Aorta (tissue), 5 donors: ENCODE data around the gene SHQ1. TPM values are rescaled to one million over a fixed set of nuclear protein-coding genes. Genes with fewer than 3 reads are reported as not detected.

Source experiments
- ATAC-seq: fragments of 200-7000 bp; cut with Tn5 transposase; one replicate; pipeline ENCODE4 v1.9.1; 2022; ENCODE audit warnings: moderate library complexity; ENCODE audit not compliant: low FRiP score
- DNase-seq, 2 donors: peaks; one replicate each; pipeline ENCODE4 v3.0.0-alpha.2; 2020
- H3K27ac ChIP-seq, 2 donors: one replicate each; pipeline ENCODE4 v1.5.1; 2013; ENCODE audit warnings: low read length in 2 of 2, mild to moderate bottlenecking in 2 of 2, moderate library complexity in 2 of 2, control low read depth in 1 of 2, inconsistent platforms in 1 of 2, low read depth in 1 of 2
- H3K27me3 ChIP-seq, 2 donors: one replicate each; pipeline ENCODE4 v1.6.1; 2013; ENCODE audit warnings: control low read depth in 1 of 2, low read length in 1 of 2, mild to moderate bottlenecking in 1 of 2, moderate library complexity in 1 of 2; ENCODE audit not compliant: insufficient read depth in 2 of 2, control insufficient read depth in 1 of 2
- H3K36me3 ChIP-seq, 2 donors: one replicate each; pipeline ENCODE4 v1.6.1; 2013; ENCODE audit warnings: control low read depth in 1 of 2, low read length in 1 of 2, mild to moderate bottlenecking in 1 of 2; ENCODE audit not compliant: insufficient read depth in 2 of 2, control insufficient read depth in 1 of 2
- H3K4me1 ChIP-seq, 2 donors: one replicate each; pipeline ENCODE4 v1.6.1; 2013; ENCODE audit warnings: low read length in 2 of 2, control low read depth in 1 of 2, mild to moderate bottlenecking in 1 of 2, moderate library complexity in 1 of 2; ENCODE audit not compliant: insufficient read depth in 2 of 2, control insufficient read depth in 1 of 2
- H3K4me3 ChIP-seq, 2 donors: one replicate each; pipeline ENCODE4 v1.5.1; 2013; ENCODE audit warnings: low read length in 2 of 2, control low read depth in 1 of 2, mild to moderate bottlenecking in 1 of 2
- H3K9me3 ChIP-seq: one replicate; pipeline ENCODE4 v1.6.1; 2013; ENCODE audit warnings: mild to moderate bottlenecking, low read length; ENCODE audit not compliant: control insufficient read depth
- WGBS, 2 donors: extraction: QIAGEN DNeasy Blood & Tissue Kit; methylation state at CpG; one replicate each; pipeline ENCODE4 v1.1.7; 2013; 5-methylcytosine and 5-hydroxymethylcytosine counted together
- intact Hi-C, 2 donors: fragments of 100-400 bp; cut with DNase I; formaldehyde crosslinking; loops; one replicate each; pipeline versions ENCODE4 v1.14.2 to v1.15.0; 2022
- polyA plus RNA-seq, 2 donors: library from polyadenylated mRNA; stranded (reverse); fragments of 200-250 nt; gene quantifications; one replicate each; pipeline ENCODE4 v1.2.3, GENCODE V29; 2013
- total RNA-seq, 2 donors: library from RNA; stranded (reverse); fragmentation: NEBNext Ultra II Directional; extraction: Animal tissue kit (Norgen Biotek cat#: 25700); gene quantifications; one replicate each; pipeline ENCODE4 v1.2.1, GENCODE V29; 2021
- donor health status: healthy with polysubstance abuse.
- donor health status: Bipolar disorder and iron deficiency.
- donor health status: DM: no; HTN: no; CAD: no.
- donor health status: DM: no; HTN: no; CAD: no.
- donor health status: DM: yes; HTN: yes; CAD: no.

The SHQ1 gene
- total and polyA plus RNA-seq, 4 donors, result 6.0 to 19.0 (median 11.9) TPM

DNA sequence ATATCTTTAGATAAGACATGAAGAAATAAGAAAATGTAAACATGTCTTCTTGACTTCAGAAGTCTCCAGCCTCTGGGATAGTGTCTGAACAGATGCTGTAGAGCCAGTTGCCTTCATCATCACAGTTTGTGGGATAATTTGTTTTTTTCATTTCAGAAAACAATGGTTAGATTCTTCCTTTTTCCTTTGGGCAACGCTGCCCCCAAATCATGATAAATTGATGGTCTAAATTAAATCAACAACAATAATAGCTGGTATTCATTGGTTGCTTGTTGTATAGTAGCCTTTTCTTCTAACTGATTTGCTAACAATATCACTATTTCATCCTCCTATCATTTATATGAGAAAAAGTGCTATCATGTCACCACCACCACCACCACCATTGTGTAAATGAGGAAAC, 12.6 kb upstream of the SHQ1 start:
- H3K27ac ChIP-seq, result no peak overlapping the region
- no peaks in the 10 kb centered on the region for H3K36me3 ChIP-seq
- 90 to 95% methylated on average over 1 of the region's 1 CpG for WGBS, 2 donors
- H3K9me3 ChIP-seq, result no peaks in the 10 kb centered on the region
- no peaks in the 10 kb centered on the region for H3K27me3 ChIP-seq
- no peak for ATAC-seq
- H3K4me1 ChIP-seq, result no peaks in the 10 kb centered on the region
- intact Hi-C loops, result no loop called here
- DNase-seq, result no peak
- H3K4me3 ChIP-seq, result no peak overlapping the region

DNA sequence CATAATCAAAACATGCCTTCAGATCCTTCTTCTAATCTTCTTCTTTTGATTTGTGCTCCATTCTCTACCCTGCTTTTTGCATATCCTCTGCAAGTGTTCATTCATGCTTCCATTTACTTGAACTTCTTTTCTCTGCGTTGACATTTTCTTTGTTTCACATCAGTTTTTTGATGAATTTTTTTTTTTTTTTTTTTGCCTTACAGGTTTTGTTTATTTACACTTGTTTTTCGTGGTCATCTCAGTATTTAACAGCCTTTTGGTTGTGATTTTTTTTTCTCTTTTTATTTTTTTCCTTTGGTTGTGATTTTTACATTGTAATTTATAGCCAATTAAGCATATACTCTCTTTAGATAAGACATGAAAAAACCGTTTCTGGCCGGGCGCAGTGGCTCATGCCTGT, 11.8 kb upstream of the SHQ1 start:
- ATAC-seq, result no peak
- no peaks in the 10 kb centered on the region for H3K9me3 ChIP-seq
- WGBS, 2 donors, result 90 to 91% methylated on average over 5 of the region's 5 CpGs
- H3K4me1 ChIP-seq, result no peaks in the 10 kb centered on the region
- no peaks in the 10 kb centered on the region for H3K27me3 ChIP-seq
- no peaks in the 10 kb centered on the region for H3K36me3 ChIP-seq
- H3K27ac ChIP-seq, result no peak overlapping the region
- no peak overlapping the region for H3K4me3 ChIP-seq
- intact Hi-C loops, result no loop called here
- no peak for DNase-seq

DNA sequence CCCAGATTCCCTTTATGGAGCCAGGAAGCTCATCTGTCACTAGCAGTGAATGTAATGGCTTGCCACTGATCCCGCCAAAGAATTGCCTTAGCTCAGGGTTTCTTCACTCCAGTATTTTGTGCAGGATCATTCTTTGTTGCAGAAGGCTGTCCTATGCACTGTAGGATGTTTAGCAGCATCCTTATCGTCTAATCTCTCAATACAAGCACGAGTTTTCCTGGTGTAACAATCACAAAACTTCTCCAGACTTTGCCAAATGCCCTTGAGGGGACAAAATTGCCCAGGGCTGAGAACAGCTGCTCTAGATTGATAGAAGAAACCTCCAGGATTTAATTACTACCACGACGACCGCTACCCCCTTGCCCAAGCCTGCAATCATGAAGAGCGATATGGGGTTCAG, 6.8 kb upstream of the SHQ1 start:
- Histone ChIP-seq H3K36me3 (no peaks in the 10 kb centered on the region), H3K4me1 (no peaks in the 10 kb centered on the region), H3K9me3 (no peaks in the 10 kb centered on the region), H3K4me3 (no peak overlapping the region), H3K27me3 (no peaks in the 10 kb centered on the region), H3K27ac (no peak overlapping the region)
- no peak for ATAC-seq
- 69 to 75% methylated on average over 7 of the region's 7 CpGs for WGBS, 2 donors
- intact Hi-C loops, result no loop called here
- no peak for DNase-seq

- DNase-seq (no peak), ATAC-seq (peak; percentile 4)
- intact Hi-C loops, result loop anchor here (5.0 to 10.0 kb wide), 5 partner anchors 39 to 1124 kb away; partner anchors contain the start of genes EBLN2 (in 1 of the 2), EIF4E3 (in 1 of the 2), GXYLT2 (in 1 of the 2) and PPP4R2 (in 1 of the 2)
- Histone ChIP-seq H3K36me3 (no peaks in the 10 kb centered on the region), H3K9me3 (no peaks in the 10 kb centered on the region), H3K4me3 (peak overlapping the region; percentile 14 to 34), H3K27ac (no peak overlapping the region), H3K27me3 (no peaks in the 10 kb centered on the region), H3K4me1 (no peaks in the 10 kb centered on the region)
- WGBS, 2 donors, result 2 to 3% methylated on average over 11 of the region's 11 CpGs
Measured at GRCh38 chr3:72848703-72849081, 447 bp upstream of the SHQ1 start.

DNA sequence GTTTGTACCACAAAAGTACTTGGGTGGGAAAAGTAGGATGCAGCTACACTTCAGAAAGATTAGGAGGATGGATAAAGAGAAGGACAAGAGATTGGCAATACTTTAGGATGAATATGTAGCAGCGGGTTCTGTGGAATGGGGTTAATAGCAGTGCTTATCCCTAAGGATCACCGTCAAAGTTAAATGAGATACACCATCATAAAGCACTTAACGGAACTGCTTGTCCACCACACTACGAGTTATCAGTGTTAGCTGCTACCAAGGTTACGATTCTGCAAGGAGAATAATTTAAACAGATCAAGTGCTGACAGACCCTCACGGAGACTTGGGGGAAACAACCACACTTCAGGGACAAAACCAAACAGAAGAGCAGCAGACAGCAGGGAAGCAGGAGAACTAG, 963 bp downstream of the SHQ1 start:
- DNase-seq (no peak), ATAC-seq (no peak)
- intact Hi-C loops, result loop anchor here (5.0 to 10.0 kb wide), 5 partner anchors 40 to 1122 kb away; partner anchors contain the start of genes EBLN2 (in 1 of the 2), EIF4E3 (in 1 of the 2), GXYLT2 (in 1 of the 2) and PPP4R2 (in 1 of the 2)
- H3K9me3 ChIP-seq, result no peaks in the 10 kb centered on the region
- WGBS, 2 donors, result 14 to 15% methylated on average over 6 of the region's 6 CpGs
- H3K36me3 ChIP-seq, result no peaks in the 10 kb centered on the region
- peak overlapping the region in 1 of 2 donors; percentile 12 for H3K27ac ChIP-seq
- no peaks in the 10 kb centered on the region for H3K4me1 ChIP-seq
- H3K4me3 ChIP-seq, result peak overlapping the region; percentile 71 to 75
- no peaks in the 10 kb centered on the region for H3K27me3 ChIP-seq

DNA sequence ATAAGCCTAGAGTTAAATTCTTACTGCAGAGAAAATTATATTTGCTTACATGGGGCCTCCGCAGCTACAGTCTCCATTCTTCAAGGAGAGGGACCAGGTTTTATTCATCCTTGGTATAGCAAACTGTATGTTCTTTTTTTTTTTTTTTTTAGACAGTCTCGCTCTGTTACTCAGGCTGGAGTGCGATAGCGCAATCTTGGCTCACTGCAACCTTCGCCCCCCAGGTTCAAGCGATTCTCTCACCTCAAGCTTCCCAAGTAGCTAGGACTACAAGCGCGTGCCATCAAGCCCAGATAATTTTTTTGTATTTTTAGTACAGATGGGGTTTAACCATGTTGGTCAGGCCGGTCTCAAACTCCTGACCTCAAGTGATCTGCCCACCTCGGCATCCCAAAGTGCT, 2.1 kb downstream of the SHQ1 start:
- H3K36me3 ChIP-seq, result no peaks in the 10 kb centered on the region
- no peak overlapping the region for H3K4me3 ChIP-seq
- no peak for ATAC-seq
- no peak overlapping the region for H3K27ac ChIP-seq
- no peaks in the 10 kb centered on the region for H3K4me1 ChIP-seq
- H3K9me3 ChIP-seq, result no peaks in the 10 kb centered on the region
- DNase-seq, result no peak
- 96% methylated on average over 10 of the region's 10 CpGs for WGBS, 2 donors
- intact Hi-C loops, result loop anchor here (5.0 to 10.0 kb wide), 5 partner anchors 41 to 1121 kb away; partner anchors contain the start of genes EBLN2 (in 1 of the 2), EIF4E3 (in 1 of the 2), GXYLT2 (in 1 of the 2) and PPP4R2 (in 1 of the 2)
- no peaks in the 10 kb centered on the region for H3K27me3 ChIP-seq

- 97 to 100% methylated on average over 1 of the region's 1 CpG for WGBS, 2 donors
Measured at GRCh38 chr3:72844436-72844993, 3.7 kb downstream of the SHQ1 start.

GRCh38 chr3:72839057-72839456, 9.2 kb downstream of the SHQ1 start:
- no peak for DNase-seq
- Histone ChIP-seq H3K4me3 (no peak overlapping the region), H3K27ac (no peak overlapping the region), H3K27me3 (no peaks in the 10 kb centered on the region), H3K9me3 (no peaks in the 10 kb centered on the region), H3K4me1 (no peaks in the 10 kb centered on the region), H3K36me3 (no peaks in the 10 kb centered on the region)
- intact Hi-C loops, result no loop called here
- WGBS, 2 donors, result 98% methylated on average over 3 of the region's 3 CpGs
- no peak for ATAC-seq

More at GRCh38 chr3:72844436-72844993, 3.7 kb downstream of the SHQ1 start:
- H3K4me1 ChIP-seq, result no peaks in the 10 kb centered on the region
- intact Hi-C loops, result loop anchor here (10.0 kb wide), 3 partner anchors 210 to 1120 kb away; partner anchors contain the start of genes EBLN2 (in 1 of the 2) and EIF4E3 (in 1 of the 2)
- ATAC-seq, result no peak
- H3K27ac ChIP-seq, result no peak overlapping the region
- no peaks in the 10 kb centered on the region for H3K27me3 ChIP-seq
- H3K36me3 ChIP-seq, result no peaks in the 10 kb centered on the region
- no peak overlapping the region for H3K4me3 ChIP-seq
- DNase-seq, result no peak
- H3K9me3 ChIP-seq, result no peaks in the 10 kb centered on the region

DNA sequence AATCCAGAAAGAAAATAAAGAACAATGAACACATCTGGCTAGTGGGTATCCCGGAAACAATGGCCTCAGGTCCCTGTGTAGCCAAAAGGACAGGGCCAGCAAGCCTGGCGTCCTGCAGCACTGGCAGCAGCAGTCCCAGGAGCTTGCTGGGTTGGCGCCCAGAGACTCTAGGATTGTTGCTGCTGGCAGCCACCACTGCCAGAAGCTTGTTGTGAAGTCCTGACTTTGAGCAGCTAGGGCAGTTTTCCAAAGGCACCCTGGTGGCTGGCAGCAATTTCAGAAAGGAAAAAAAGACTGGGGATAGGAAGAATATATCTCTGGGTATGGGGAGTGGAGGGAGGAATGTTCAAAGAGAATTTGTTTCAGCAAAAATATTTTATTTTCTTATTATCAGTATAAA, 11.3 kb downstream of the SHQ1 start:
- intact Hi-C loops, result no loop called here
- peak; percentile 88 to 89 for DNase-seq

More for the DNA sequence above, 11.3 kb downstream of the SHQ1 start:
- Histone ChIP-seq H3K9me3 (no peaks in the 10 kb centered on the region), H3K4me1 (no peaks in the 10 kb centered on the region), H3K27ac (no peak overlapping the region), H3K4me3 (no peak overlapping the region), H3K36me3 (no peaks in the 10 kb centered on the region), H3K27me3 (no peaks in the 10 kb centered on the region)
- 0 to 7% methylated on average over 3 of the region's 3 CpGs for WGBS, 2 donors
- peak; percentile 86 for ATAC-seq
